GM19099 (cell line): ENCODE measurements around the gene MUL1.

Experiments
- POLR2A ChIP-seq: IDR thresholded peaks from 3 replicates; pipeline ENCODE4 v1.6.1; 2011; ENCODE audit warnings: low read depth; ENCODE audit not compliant: insufficient read length; ENCODE audit errors: extremely low read depth

The MUL1 gene

GRCh38 chr1:20481643-20482498 is 26.1 kb downstream of the MUL1 start:
- TF ChIP-seq POLR2A = no peak

DNA sequence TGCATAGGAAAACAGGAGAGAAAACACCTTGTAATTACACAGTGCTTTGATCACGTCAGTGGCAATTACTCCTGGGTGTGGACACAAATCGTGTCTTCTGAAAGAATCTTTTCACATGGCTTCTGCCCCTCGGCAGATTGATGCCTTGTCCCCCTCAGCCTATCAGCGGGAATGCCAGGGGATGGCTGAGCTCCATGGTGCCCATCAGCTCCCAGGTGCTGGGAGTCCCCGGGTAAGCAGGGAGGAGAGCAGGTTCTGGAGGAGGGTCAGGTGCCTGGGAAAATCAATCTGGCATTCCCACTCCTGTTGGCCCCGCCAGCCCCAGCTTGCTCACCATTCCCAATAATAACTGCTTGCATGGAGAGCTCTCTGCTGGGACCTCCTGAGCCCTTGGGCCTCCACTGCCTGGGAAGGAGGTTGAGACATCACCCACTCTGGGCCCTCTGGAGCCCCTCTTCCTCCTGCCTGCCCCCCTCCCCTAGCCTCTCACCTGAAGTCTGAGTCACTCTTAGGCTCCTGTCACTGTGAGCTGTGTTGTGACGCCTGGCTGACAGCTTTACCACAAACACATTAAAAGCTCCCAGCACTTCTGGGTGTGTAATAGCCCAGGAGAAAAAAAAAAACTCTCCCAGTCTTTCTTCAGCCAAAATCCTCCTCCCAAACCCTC is 26.9 kb downstream of the MUL1 start:
- no peak for TF ChIP-seq POLR2A

DNA sequence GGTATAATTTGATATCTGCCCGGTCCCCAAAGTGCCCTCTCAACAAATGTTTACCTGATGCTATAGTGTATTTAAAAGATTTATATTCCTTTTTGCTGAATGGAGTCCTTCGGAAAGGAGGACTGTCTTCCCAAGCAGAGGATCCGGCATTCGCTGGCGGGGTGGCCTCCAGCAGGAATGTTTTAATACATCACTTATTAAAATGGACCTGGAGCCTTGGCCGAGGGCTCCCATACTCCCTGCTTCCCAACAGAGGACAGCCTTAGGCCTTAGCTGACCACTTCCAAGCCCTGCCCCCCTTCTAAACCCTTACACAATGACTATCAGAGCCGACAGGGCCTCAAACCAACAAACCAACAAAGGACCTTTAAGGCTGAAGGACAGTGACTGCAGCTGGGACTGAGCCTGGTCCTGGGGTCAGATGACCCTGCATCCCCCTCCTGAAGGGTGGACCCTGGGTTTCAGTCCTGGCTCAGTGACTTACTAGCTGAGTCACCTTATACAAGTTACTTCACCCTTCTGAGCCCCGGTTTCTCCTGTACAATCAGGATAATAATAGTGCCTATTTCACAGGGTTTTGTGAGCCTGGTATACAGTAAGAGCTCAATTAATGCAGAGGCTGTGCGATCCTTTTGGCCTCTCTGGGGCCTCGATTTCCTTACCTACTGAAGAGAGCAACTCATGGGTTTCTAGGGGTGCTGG is 27.6 kb downstream of the MUL1 start:
- TF ChIP-seq POLR2A = no peak

GRCh38 chr1:20479840-20480239 is 28.1 kb downstream of the MUL1 start:
- no peak for TF ChIP-seq POLR2A

DNA sequence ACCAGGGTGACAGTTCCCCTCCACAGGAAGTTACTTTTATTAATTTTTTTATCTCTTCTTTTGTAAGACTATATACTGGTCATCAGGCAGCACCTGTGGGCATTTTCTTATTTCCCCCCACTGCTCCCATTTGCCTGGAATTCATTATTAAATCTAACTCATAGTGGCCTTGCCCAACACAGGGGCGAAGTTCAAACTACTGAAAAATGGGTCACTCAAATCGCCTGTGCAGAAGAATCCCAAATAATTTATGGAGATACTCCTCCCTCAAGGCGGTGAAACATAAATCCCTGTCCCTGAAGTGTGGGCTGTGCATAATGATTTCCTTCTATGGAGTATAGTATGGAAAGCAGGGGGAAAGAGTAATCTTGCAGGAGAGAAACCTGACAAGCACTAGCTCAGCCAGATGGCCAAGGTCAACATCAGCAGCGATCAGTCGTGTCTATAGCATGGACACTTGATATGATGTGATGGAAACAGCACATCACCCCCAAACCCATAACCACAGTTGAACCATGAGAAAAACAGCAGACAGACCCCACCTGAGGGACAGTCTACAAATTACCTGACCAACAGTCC is 29.8 kb downstream of the MUL1 start:
- TF ChIP-seq POLR2A = no peak

- no peak for TF ChIP-seq POLR2A
Observed at GRCh38 chr1:20477348-20478056, 30.4 kb downstream of the MUL1 start.

GRCh38 chr1:20476265-20477038 is 31.5 kb downstream of the MUL1 start:
- TF ChIP-seq POLR2A = no peak

DNA sequence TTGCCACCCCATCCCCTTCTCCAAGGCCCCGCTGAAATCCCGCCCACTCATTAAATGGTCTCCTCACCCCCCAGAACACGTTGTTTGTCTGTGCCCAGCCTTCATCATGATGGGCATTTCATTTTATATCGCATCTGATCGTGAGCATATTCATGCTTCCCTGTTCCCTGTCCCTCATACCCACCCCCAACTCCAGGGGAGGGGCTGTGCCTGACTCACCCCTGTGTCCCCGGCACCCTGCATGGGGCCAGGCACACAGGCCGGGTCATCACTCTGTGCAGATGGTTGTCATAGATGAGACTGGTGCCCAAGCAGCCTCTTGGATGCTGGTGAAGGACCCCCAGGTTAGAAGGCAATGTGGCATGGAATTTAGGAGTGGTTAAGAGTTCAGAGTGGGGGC is 33.0 kb downstream of the MUL1 start:
- TF ChIP-seq POLR2A = no peak

- TF ChIP-seq POLR2A = no peak
Observed at GRCh38 chr1:20474333-20474975, 33.5 kb downstream of the MUL1 start.

GRCh38 chr1:20473894-20474293 is 34.1 kb downstream of the MUL1 start:
- TF ChIP-seq POLR2A = no peak

DNA sequence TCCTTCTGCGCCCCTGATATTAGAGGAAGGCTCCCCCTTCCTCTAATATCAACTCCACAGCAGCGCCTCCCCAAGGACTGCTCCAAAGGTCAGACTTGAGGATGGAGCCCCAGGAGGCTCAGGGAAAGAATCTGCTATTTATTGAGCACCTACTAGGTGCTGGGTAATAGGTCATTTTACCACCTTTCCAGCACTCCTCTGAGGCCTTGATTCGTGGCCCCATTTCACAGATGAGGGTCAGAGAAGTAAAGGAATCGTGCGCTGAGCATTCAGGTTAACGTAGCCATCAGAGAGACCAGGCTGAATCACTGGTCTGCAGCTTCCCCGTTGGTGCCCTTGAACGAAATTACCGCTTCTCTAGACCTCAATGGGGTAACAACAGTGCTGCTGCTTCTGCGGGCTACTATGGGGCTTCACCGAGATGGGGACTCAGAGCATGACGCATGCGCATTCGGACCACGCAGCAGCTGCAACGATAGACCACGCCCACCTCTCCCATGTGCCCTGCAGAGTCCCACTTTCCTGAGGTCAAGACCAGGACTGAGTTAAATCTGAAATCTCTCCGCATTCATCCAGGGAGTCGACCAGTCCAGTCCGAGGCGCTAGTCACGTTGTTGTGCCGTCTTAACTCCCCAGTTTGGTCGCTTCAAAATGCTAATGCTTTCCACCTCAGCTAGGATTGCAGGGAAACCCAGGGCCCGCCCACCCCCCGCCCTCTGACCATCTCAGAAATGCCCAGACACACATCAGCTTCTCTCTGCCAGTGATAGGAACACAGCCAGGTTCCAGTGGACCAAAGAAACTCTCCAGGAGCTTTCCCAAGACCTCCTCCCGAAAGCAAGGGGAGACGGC is 34.9 kb downstream of the MUL1 start:
- no peak for TF ChIP-seq POLR2A

DNA sequence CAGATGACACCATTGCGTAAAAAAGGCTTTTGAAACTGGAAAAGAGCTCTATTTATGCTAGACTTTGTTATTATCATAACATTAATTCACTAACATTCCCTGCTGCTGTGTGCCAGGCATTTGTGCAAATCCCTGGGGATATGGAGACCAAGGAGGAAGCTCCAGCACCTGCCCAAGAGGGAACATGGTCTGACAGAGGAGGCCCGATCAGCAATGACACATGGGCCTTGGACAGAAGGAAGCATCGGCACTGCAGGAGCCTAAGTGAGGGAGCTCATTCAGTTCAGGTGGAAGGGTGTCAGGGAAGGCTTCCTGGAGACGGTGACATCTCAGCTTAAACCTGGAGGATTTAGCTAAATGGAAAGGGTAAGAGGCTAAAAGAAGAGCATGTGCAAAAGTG is 35.8 kb downstream of the MUL1 start:
- no peak for TF ChIP-seq POLR2A

DNA sequence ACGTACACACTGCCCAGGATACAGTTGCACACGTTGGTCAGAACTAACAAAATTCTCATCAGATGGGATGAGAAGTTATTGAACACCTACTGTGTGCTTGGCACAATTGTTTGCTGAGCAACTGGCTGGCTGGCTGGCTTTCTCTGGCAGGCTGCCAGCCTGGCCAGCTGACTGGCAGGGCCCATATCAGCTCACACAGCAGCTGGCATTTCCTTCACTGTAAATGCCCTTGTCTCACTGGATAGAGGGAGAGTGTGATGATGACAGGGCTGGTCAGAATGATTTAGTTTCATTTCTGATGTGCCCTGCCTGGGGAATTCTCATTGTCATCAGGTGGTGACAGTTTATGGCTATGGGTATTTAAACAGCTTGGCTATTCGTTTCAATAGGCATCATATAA is 37.8 kb downstream of the MUL1 start:
- TF ChIP-seq POLR2A = no peak
